Hepatocyte (in vitro differentiated cells): ENCODE results near the gene SYCN.

ENCODE experiments used
- EZH2 ChIP-seq: fragments of 200-600 bp; sonication (generic); IDR thresholded peaks from 2 replicates; pipeline ENCODE4 v1.6.1; 2016; ENCODE audit warnings: antibody characterized with exemption, mild to moderate bottlenecking, borderline replicate concordance
- EZH2phosphoT487 ChIP-seq: fragments of 200-600 bp; sonication (generic); IDR thresholded peaks from one replicate; pipeline ENCODE4 v1.6.1; 2018; ENCODE audit warnings: antibody characterized with exemption, mild to moderate bottlenecking, low read depth, moderate library complexity; ENCODE audit not compliant: unreplicated experiment, severe bottlenecking
- TF ChIP-seq, protein P1 (sequence below): fragments of 200-600 bp; sonication (generic); IDR thresholded peaks from 2 replicates; pipeline ENCODE4 v1.5.1; 2016; ENCODE audit warnings: antibody characterized with exemption, mild to moderate bottlenecking; ENCODE audit not compliant: poor library complexity

DNA sequence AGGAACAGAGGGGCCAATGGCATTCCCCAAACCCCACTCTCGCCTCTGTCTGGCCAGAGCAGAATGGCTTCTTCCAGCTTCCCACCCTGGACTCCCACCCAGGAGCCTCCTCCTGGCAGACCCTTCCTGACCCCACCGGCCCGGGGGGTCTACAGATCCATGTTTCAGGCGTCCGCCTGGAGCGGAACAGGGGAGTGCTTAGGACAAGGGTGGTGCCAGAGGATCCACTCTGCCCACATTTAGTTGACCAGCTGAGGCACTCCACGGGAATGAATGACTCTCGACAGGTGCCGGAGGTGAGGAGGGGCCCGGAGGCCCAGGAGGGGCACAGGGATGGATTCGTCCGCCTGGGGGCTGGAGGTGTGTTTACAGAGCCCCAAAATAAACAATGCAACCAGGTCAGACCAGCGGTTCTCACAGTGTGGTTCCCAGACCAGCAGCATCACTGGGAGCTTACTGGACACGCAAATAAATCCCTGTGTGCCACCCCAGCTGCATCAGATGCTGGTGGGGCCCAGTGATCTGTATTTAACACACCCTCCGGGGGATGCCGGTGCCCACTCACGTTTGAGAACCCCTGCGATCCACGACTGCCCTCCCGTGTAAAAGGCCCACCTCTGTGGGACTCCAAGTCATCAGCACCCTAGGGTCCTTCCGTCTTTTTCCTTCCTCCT lies 22.4 kb downstream of the SYCN start:
- TF ChIP-seq, protein P1, sequence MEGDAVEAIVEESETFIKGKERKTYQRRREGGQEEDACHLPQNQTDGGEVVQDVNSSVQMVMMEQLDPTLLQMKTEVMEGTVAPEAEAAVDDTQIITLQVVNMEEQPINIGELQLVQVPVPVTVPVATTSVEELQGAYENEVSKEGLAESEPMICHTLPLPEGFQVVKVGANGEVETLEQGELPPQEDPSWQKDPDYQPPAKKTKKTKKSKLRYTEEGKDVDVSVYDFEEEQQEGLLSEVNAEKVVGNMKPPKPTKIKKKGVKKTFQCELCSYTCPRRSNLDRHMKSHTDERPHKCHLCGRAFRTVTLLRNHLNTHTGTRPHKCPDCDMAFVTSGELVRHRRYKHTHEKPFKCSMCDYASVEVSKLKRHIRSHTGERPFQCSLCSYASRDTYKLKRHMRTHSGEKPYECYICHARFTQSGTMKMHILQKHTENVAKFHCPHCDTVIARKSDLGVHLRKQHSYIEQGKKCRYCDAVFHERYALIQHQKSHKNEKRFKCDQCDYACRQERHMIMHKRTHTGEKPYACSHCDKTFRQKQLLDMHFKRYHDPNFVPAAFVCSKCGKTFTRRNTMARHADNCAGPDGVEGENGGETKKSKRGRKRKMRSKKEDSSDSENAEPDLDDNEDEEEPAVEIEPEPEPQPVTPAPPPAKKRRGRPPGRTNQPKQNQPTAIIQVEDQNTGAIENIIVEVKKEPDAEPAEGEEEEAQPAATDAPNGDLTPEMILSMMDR, result no peak
- TF ChIP-seq EZH2phosphoT487 (no peak), EZH2 (no peak)
